ENCODE results near the gene BAG3. TPM values are rescaled to one million over a fixed set of nuclear protein-coding genes. Genes with fewer than 3 reads are reported as not detected.

Gene BAG3
- 38.1 and 42.5 TPM in 2 replicates for total RNA-seq

DNA sequence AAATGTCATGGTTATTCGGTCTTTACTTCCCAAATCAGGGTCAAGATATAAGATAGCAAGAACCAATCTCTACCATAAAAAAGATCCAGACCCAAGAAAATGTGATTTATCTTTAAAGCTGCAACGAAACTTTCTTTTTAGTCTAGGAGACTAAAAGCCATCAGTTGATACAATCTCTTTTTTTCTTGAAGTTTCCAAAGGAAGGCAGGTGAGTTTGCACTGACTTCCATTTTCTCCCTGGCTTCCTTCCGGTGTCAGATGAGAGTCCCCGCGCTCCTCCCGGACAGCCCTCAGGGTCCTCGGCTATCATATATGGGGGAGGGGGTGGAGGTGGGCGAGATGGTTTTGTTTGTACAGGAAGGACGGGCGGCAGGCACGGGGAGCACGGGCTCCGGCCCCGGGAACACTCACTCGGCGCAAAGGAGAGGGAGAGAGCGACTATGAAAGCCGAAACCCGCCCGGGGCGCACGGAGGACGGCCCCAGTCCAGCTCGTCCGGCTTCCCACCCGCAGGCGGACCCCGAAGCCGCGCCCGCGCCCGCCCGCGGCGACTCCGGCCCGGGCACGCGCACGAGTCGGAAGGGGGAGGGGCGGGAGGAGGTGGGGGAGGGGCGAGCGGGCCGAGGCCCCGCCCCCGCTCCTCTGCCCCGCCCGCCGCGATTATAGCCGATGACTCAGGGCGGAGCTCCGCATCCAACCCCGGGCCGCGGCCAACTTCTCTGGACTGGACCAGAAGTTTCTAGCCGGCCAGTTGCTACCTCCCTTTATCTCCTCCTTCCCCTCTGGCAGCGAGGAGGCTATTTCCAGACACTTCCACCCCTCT, at the start of gene BAG3:
Gene BAG3 (plus strand): TSS at position 689 of the 822 bp plus-strand sequence. CDS start 296 bp downstream, outside the sequence.

DNA sequence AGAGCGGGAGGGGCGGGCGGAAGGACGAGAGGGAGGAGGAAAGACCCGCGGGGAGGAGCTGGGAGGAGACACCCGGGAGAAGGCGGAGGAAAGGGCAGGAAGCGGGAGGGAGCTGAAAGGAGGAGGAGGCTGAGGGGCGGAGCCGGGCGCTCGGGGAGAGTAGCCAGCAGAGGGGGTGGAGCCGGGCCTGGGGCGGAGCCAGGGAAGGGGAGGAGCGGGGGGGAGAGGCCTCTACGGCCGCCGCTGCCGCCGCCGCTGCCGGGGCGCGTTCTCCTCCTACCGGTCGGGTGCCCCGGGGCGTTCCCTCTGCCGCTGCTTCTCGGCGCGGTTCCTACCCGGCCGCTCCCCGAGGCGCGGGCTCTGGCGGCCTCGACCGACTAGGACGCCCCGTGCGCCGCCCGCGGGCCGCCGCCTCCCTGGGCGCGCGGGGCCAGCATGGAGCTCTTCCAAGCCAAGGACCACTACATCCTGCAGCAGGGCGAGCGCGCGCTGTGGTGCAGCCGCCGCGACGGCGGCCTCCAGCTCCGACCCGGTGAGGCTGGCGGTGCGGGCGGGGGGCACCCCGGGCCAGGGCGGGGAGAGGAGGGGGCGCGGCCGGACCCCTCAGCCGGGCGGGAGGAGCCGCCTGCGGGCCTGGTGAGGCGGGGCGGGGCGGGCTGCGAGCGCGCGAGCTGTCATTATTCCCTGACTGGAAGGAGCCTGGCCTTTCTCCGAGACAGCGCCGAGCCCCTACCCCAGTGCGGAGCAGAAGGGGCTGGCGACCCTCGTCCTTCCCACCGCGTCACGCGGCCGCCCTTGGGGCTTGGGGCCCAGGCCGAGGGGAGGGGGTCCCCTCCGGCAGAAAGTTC, 74.9 kb downstream of the BAG3 start, which contains the start of gene INPP5F:
Gene INPP5F (plus strand): TSS at position 223 of the 848 bp plus-strand sequence. CDS start 213 bp downstream, at position 436.

Other genes with a start within 250 kb of the BAG3 start
- gene RGS10, start 108.7 kb upstream of the BAG3 start, total RNA-seq = 96.3 and 97.0 TPM in 2 replicates
- gene TIAL1, start 54.4 kb upstream of the BAG3 start, total RNA-seq = 45.4 and 55.4 TPM in 2 replicates
- 55.1 and 58.9 TPM in 2 replicates for gene INPP5F, start 74.7 kb downstream of the BAG3 start, total RNA-seq
- 31.0 and 44.4 TPM in 2 replicates for gene MCMBP, start 221.5 kb downstream of the BAG3 start, total RNA-seq
- gene SEC23IP, start 241.3 kb downstream of the BAG3 start, total RNA-seq = 22.8 and 52.7 TPM in 2 replicates

All from placental epithelial cell (primary cell).